CD14-positive monocyte (primary cell): Measurements from ENCODE around the gene SEPTIN2. TPM values are rescaled to one million over a fixed set of nuclear protein-coding genes. Genes with fewer than 3 reads are reported as not detected.

Source experiments
- DNase-seq, 3 donors: peaks; one replicate each; pipeline ENCODE4 v3.0.0-alpha.2; 2011 to 2022
- H2AFZ ChIP-seq: 2 replicates; pipeline ENCODE4 v1.6.0; 2012; ENCODE audit warnings: mild to moderate bottlenecking, low read depth, low read length, inconsistent platforms; ENCODE audit not compliant: insufficient read depth, poor library complexity, severe bottlenecking
- H3K27ac ChIP-seq, 2 donors: 1 replicate in 1 of 2; 2 replicates in 1 of 2; pipeline ENCODE4 v1.5.1; 2012 to 2013; ENCODE audit warnings: low read length in 2 of 2, control low read depth in 1 of 2, inconsistent platforms in 1 of 2, low read depth in 1 of 2, mild to moderate bottlenecking in 1 of 2
- H3K27me3 ChIP-seq, 2 donors: one replicate each; pipeline versions ENCODE4 v1.6.0 to v1.6.1; 2011 to 2013; ENCODE audit warnings: low read length in 2 of 2; ENCODE audit not compliant: control insufficient read depth in 2 of 2, insufficient read depth in 2 of 2
- H3K36me3 ChIP-seq, 2 donors: replicated peaks in 1 of 2; 1 replicate in 1 of 2; 2 replicates in 1 of 2; pipeline versions ENCODE4 v1.5.1 to v1.6.1; 2012 to 2013; ENCODE audit warnings: low read length in 2 of 2, control low read depth in 1 of 2, inconsistent platforms in 1 of 2, mild to moderate bottlenecking in 1 of 2; ENCODE audit not compliant: insufficient read depth in 2 of 2, control insufficient read depth in 1 of 2
- H3K4me1 ChIP-seq, 2 donors: 1 replicate in 1 of 2; 2 replicates in 1 of 2; pipeline versions ENCODE4 v1.5.1 to v1.6.1; 2012 to 2013; ENCODE audit warnings: low read length in 2 of 2, control low read depth in 1 of 2, inconsistent platforms in 1 of 2, mild to moderate bottlenecking in 1 of 2, moderate library complexity in 1 of 2; ENCODE audit not compliant: insufficient read depth in 2 of 2, control insufficient read depth in 1 of 2
- H3K4me2 ChIP-seq: replicated peaks from 2 replicates; pipeline ENCODE3; 2012; ENCODE audit warnings: low read length, moderate library complexity, mild to moderate bottlenecking; ENCODE audit not compliant: poor library complexity, severe bottlenecking; ENCODE audit errors: extremely low read depth
- H3K4me3 ChIP-seq, 3 experiments: fragments of 200-600 bp in 1 of 3; sonication (generic) in 1 of 3; replicated peaks in 1 of 3; 1 replicate in 2 of 3; 2 replicates in 1 of 3; pipeline ENCODE4 v1.5.1; 2011 to 2013; ENCODE audit warnings: low read length in 3 of 3, mild to moderate bottlenecking in 3 of 3, control low read depth in 2 of 3, low read depth in 2 of 3, inconsistent platforms in 1 of 3, moderate library complexity in 1 of 3
- H3K79me2 ChIP-seq: 2 replicates; pipeline ENCODE4 v1.6.0; 2012; ENCODE audit warnings: mild to moderate bottlenecking, control low read depth, inconsistent platforms, low read length, moderate library complexity; ENCODE audit not compliant: insufficient read depth
- H3K9ac ChIP-seq: 2 replicates; pipeline ENCODE4 v1.6.0; 2017; ENCODE audit warnings: low read length, mild to moderate bottlenecking; ENCODE audit not compliant: insufficient read depth, poor library complexity, severe bottlenecking
- H3K9me3 ChIP-seq, 2 donors: replicated peaks in 1 of 2; 1 replicate in 1 of 2; 2 replicates in 1 of 2; pipeline versions ENCODE4 v1.5.1 to v1.6.1; 2012 to 2013; ENCODE audit warnings: low read length in 2 of 2, control low read depth in 1 of 2; ENCODE audit not compliant: control insufficient read depth in 1 of 2, insufficient read depth in 1 of 2
- H4K20me1 ChIP-seq: 2 replicates; pipeline ENCODE4 v1.6.0; 2012; ENCODE audit warnings: mild to moderate bottlenecking, low read length, control low read depth, moderate library complexity; ENCODE audit not compliant: insufficient read depth
- H3K27ac Mint-ChIP-seq, 7 donors: one replicate each; pipeline ENCODE4 v1.8.0; 2020; ENCODE audit warnings: mild to moderate bottlenecking in 7 of 7, mixed read lengths in 7 of 7, moderate library complexity in 6 of 7, inconsistent platforms in 2 of 7
- H3K27me3 Mint-ChIP-seq, 3 donors: one replicate each; pipeline ENCODE4 v1.8.0; 2021 to 2022; ENCODE audit warnings: low read depth in 3 of 3, mild to moderate bottlenecking in 3 of 3, mixed read lengths in 3 of 3, moderate library complexity in 3 of 3, inconsistent platforms in 1 of 3
- H3K36me3 Mint-ChIP-seq, 2 donors: one replicate each; pipeline ENCODE4 v1.8.0; 2020; ENCODE audit warnings: mixed read lengths in 2 of 2, inconsistent platforms in 1 of 2, mild to moderate bottlenecking in 1 of 2
- H3K4me1 Mint-ChIP-seq: one replicate; pipeline ENCODE4 v1.8.0; 2020; ENCODE audit warnings: mild to moderate bottlenecking, mixed read lengths
- H3K4me3 Mint-ChIP-seq, 2 donors: one replicate each; pipeline ENCODE4 v1.8.0; 2020; ENCODE audit warnings: mild to moderate bottlenecking in 2 of 2, mixed read lengths in 2 of 2, moderate library complexity in 1 of 2
- H3K9me3 Mint-ChIP-seq, 7 donors: one replicate each; pipeline ENCODE4 v1.8.0; 2020 to 2022; ENCODE audit warnings: mixed read lengths in 7 of 7, mild to moderate bottlenecking in 6 of 7, moderate library complexity in 6 of 7, inconsistent platforms in 2 of 7
- WGBS: methylation state at CpG from one replicate; pipeline ENCODE4 v1.1.5; 2013; ENCODE audit warnings: missing lambda C conversion rate; ENCODE audit not compliant: insufficient coverage; 5-methylcytosine and 5-hydroxymethylcytosine counted together
- intact Hi-C, 2 donors: fragments of 100-400 bp; cut with micrococcal nuclease; formaldehyde crosslinking; loops; one replicate each; pipeline versions ENCODE4 v1.15.0 to v1.15.1; 2023
- polyA plus RNA-seq, 3 donors: library from polyadenylated mRNA; depleted of rRNA in 1 of 3; unstranded in 2 of 3; stranded (reverse) in 1 of 3; fragments of 300-500 nt in 2 of 3; fragments of >200 nt in 1 of 3; fragmentation: Illumina TruSeq in 2 of 3; gene quantifications; 1 replicate in 2 of 3; 2 replicates in 1 of 3; pipeline ENCODE4 v1.2.3, GENCODE V29; 2012 to 2021
- TF ChIP-seq, protein P1 (sequence below): fragments of 200-600 bp; IDR thresholded peaks from one replicate; pipeline ENCODE4 v1.8.0; 2022; ENCODE audit warnings: antibody characterized with exemption, mild to moderate bottlenecking

SEPTIN2 gene
- polyA plus RNA-seq, 3 donors = 195 to 207 (median 203) TPM

DNA sequence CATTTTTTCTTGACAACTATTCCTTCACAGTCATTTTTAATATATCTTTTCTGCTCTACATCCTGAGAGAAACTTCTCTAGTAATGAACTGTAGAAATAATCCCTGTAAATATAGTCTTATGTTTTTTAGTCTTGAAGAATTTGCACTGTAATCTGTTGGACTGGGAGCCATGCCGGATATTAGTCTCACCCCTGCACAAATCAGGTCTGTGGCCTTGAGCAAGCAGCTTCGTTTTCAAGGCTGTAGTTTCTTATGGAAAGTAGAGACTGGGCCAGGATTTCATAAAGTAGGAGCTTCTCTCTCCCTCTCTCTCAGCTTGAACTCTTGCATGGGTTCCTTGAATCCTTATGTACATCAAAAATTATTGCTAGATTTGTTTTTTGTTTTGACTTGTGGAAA, 49.1 kb downstream of the SEPTIN2 start:
- Mint-ChIP-seq H3K9me3 (no peaks in the 10 kb centered on the region), H3K27me3 (peaks cover 0 to 7% (median 2%) of the 10 kb centered on the region in 3 donors), H3K27ac (no peak overlapping the region), H3K36me3 (peaks cover 2 to 10% of the 10 kb centered on the region in 2 donors), H3K4me1 (peaks cover 18% of the 10 kb centered on the region), H3K4me3 (no peak overlapping the region)
- no peak overlapping the region for H3K9ac ChIP-seq
- WGBS = no CpG with 5 or more reads among the region's 2 CpGs
- H3K36me3 ChIP-seq = no peaks in the 10 kb centered on the region
- peaks cover 33% of the 10 kb centered on the region for H4K20me1 ChIP-seq
- H3K9me3 ChIP-seq = no peaks in the 10 kb centered on the region
- DNase-seq = no peak
- no peaks in the 10 kb centered on the region for H3K4me1 ChIP-seq
- H2AFZ ChIP-seq = no peak overlapping the region
- intact Hi-C loops = no loop called here
- TF ChIP-seq, protein P1, sequence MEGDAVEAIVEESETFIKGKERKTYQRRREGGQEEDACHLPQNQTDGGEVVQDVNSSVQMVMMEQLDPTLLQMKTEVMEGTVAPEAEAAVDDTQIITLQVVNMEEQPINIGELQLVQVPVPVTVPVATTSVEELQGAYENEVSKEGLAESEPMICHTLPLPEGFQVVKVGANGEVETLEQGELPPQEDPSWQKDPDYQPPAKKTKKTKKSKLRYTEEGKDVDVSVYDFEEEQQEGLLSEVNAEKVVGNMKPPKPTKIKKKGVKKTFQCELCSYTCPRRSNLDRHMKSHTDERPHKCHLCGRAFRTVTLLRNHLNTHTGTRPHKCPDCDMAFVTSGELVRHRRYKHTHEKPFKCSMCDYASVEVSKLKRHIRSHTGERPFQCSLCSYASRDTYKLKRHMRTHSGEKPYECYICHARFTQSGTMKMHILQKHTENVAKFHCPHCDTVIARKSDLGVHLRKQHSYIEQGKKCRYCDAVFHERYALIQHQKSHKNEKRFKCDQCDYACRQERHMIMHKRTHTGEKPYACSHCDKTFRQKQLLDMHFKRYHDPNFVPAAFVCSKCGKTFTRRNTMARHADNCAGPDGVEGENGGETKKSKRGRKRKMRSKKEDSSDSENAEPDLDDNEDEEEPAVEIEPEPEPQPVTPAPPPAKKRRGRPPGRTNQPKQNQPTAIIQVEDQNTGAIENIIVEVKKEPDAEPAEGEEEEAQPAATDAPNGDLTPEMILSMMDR = no peak
- H3K4me3 ChIP-seq = no peak overlapping the region
- peaks cover 5% of the 10 kb centered on the region for H3K79me2 ChIP-seq
- H3K27me3 ChIP-seq = no peaks in the 10 kb centered on the region
- no peak overlapping the region for H3K4me2 ChIP-seq
- H3K27ac ChIP-seq = no peak overlapping the region

DNA sequence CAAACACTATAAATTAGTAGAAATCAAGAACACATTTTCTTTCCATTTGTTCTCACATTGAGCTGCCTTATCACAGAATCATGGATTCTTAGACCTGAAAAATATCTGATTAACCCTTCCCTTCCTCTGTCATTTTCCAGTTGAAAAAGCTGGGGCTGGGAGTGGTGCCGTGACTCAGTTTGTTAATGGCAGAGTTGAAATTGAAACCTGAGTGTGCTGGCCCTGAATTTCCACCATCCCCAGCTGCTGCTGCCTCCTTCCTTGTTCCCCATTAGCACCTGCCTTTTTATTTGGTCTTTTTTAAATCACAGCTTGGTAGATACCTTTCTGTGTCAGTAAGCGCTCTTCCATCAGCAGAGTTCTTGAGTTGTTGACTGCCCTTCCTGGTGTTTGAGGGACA, 51.0 kb downstream of the SEPTIN2 start:
- intact Hi-C loops = no loop called here
- TF ChIP-seq, protein P1 = no peak
- H3K4me2 ChIP-seq = no peak overlapping the region
- peaks cover 0 to 2% (median 0%) of the 10 kb centered on the region in 7 donors for H3K9me3 Mint-ChIP-seq
- H3K4me1 ChIP-seq = no peaks in the 10 kb centered on the region
- peaks cover 0 to 7% (median 2%) of the 10 kb centered on the region in 3 donors for H3K27me3 Mint-ChIP-seq
- H3K36me3 Mint-ChIP-seq = peaks cover 2 to 14% of the 10 kb centered on the region in 2 donors
- H3K4me1 Mint-ChIP-seq = peaks cover 18% of the 10 kb centered on the region
- H3K79me2 ChIP-seq = no peaks in the 10 kb centered on the region
- H3K9ac ChIP-seq = no peak overlapping the region
- no peaks in the 10 kb centered on the region for H3K36me3 ChIP-seq
- 100% methylated on average over 1 of the region's 2 CpGs for WGBS
- no peak overlapping the region for H2AFZ ChIP-seq
- no peak overlapping the region for H3K4me3 ChIP-seq
- H3K9me3 ChIP-seq = no peaks in the 10 kb centered on the region
- DNase-seq = no peak
- no peak overlapping the region for H3K27ac ChIP-seq
- no peaks in the 10 kb centered on the region for H3K27me3 ChIP-seq
- peak overlapping the region in 2 of 7 donors; percentile 7 to 30 for H3K27ac Mint-ChIP-seq
- peaks cover 33% of the 10 kb centered on the region for H4K20me1 ChIP-seq
- no peak overlapping the region for H3K4me3 Mint-ChIP-seq
